Ascending aorta (tissue), 2 donors: ENCODE measurements around the gene LTBR. TPM values are rescaled to one million over a fixed set of nuclear protein-coding genes. Genes with fewer than 3 reads are reported as not detected.

Experiments
- DNase-seq, 2 donors: peaks; one replicate each; pipeline ENCODE4 v3.0.0-alpha.2; 2019; ENCODE audit warnings: low spot score in 2 of 2
- H3K27ac ChIP-seq, 2 donors: fragments of 200-600 bp; sonication (generic); one replicate each; pipeline ENCODE4 v1.5.1; 2016 to 2017; ENCODE audit warnings: mild to moderate bottlenecking in 1 of 2
- H3K27me3 ChIP-seq: fragments of 200-600 bp; sonication (generic); one replicate; pipeline ENCODE4 v1.5.1; 2017
- H3K36me3 ChIP-seq, 2 donors: fragments of 200-600 bp; sonication (generic); one replicate each; pipeline ENCODE4 v1.5.1; 2016
- H3K4me1 ChIP-seq, 2 donors: fragments of 200-600 bp; sonication (generic); one replicate each; pipeline ENCODE4 v1.5.1; 2016 to 2017; ENCODE audit warnings: mild to moderate bottlenecking in 1 of 2
- H3K4me3 ChIP-seq, 2 donors: fragments of 200-600 bp; sonication (generic); one replicate each; pipeline ENCODE4 v1.5.1; 2016 to 2017; ENCODE audit warnings: mild to moderate bottlenecking in 1 of 2
- H3K9me3 ChIP-seq, 2 donors: fragments of 200-600 bp; sonication (generic); one replicate each; pipeline ENCODE4 v1.5.1; 2016
- CTCF ChIP-seq, 3 experiments: fragments of 200-600 bp in 2 of 3; fragments of 450-650 bp in 1 of 3; sonication (generic) in 2 of 3; IDR thresholded peaks; one replicate each; pipeline ENCODE4 v1.5.1; 2016 to 2019; ENCODE audit warnings: antibody characterized with exemption in 3 of 3, mild to moderate bottlenecking in 1 of 3, moderate library complexity in 1 of 3
- intact Hi-C: fragments of 100-400 bp; cut with DNase I; formaldehyde crosslinking; loops from one replicate; pipeline ENCODE4 v1.15.1; 2023
- total RNA-seq: library from RNA; depleted of rRNA; stranded (reverse); fragments of >200 nt; gene quantifications from one replicate; pipeline ENCODE4 v1.1.0, GENCODE V29; 2016

Gene LTBR
- total RNA-seq, 1 donor from 2014 or later = 284 TPM

- Histone ChIP-seq H3K27ac (no peak overlapping the region), H3K27me3 (no peaks in the 10 kb centered on the region), H3K4me3 (no peak overlapping the region), H3K4me1 (peaks cover 0 to 15% of the 10 kb centered on the region in 2 donors), H3K9me3 (no peaks in the 10 kb centered on the region), H3K36me3 (no peaks in the 10 kb centered on the region)
- intact Hi-C loops = loop anchor here (1.0 kb wide), 1 partner anchor 18 kb away; no protein-coding TSS in a partner anchor
- DNase-seq = peak in 1 of 2 donors; percentile 22
- no peak for TF ChIP-seq CTCF (IDR thresholded peaks at IDR 0.05)
These were observed 49.0 kb downstream of the LTBR start for GRCh38 chr12:6432991-6433390.

GRCh38 chr12:6434205-6435140 is 50.5 kb downstream of the LTBR start:
- Histone ChIP-seq H3K27ac (no peak overlapping the region), H3K9me3 (no peaks in the 10 kb centered on the region), H3K4me3 (no peak overlapping the region), H3K4me1 (peaks cover 0 to 15% of the 10 kb centered on the region in 2 donors), H3K27me3 (no peaks in the 10 kb centered on the region), H3K36me3 (peaks cover 0 to 2% of the 10 kb centered on the region in 2 donors)
- intact Hi-C loops = no loop called here
- no peak for TF ChIP-seq CTCF (IDR thresholded peaks at IDR 0.05)
- peak in 1 of 2 donors; percentile 61 for DNase-seq

- no peak overlapping the region for H3K27ac ChIP-seq
- peak in 1 of 2 donors; percentile 22 for DNase-seq
- H3K9me3 ChIP-seq = no peaks in the 10 kb centered on the region
- H3K4me1 ChIP-seq = peaks cover 0 to 4% of the 10 kb centered on the region in 2 donors
- H3K4me3 ChIP-seq = no peak overlapping the region
- TF ChIP-seq CTCF (IDR thresholded peaks at IDR 0.05) = no peak
- intact Hi-C loops = no loop called here
- H3K27me3 ChIP-seq = no peaks in the 10 kb centered on the region
- peaks cover 0 to 4% of the 10 kb centered on the region in 2 donors for H3K36me3 ChIP-seq
These were observed 52.2 kb downstream of the LTBR start for GRCh38 chr12:6435961-6436715.

- no peak for TF ChIP-seq CTCF (IDR thresholded peaks at IDR 0.05)
- peaks cover 8% of the 10 kb centered on the region in 2 donors for H3K36me3 ChIP-seq
- no peaks in the 10 kb centered on the region for H3K27me3 ChIP-seq
- intact Hi-C loops = no loop called here
- no peaks in the 10 kb centered on the region for H3K4me1 ChIP-seq
- no peak overlapping the region for H3K27ac ChIP-seq
- DNase-seq = peak in 1 of 2 donors; percentile 38
- no peak overlapping the region for H3K4me3 ChIP-seq
- H3K9me3 ChIP-seq = no peaks in the 10 kb centered on the region
These were observed 53.6 kb downstream of the LTBR start for GRCh38 chr12:6437586-6437985.

GRCh38 chr12:6438345-6438744 is 54.4 kb downstream of the LTBR start:
- Histone ChIP-seq H3K27me3 (no peaks in the 10 kb centered on the region), H3K36me3 (peaks cover 8 to 11% of the 10 kb centered on the region in 2 donors), H3K4me1 (no peaks in the 10 kb centered on the region), H3K9me3 (no peaks in the 10 kb centered on the region), H3K27ac (no peak overlapping the region), H3K4me3 (no peak overlapping the region)
- peak in 1 of 2 donors; percentile 38 for DNase-seq
- no peak for TF ChIP-seq CTCF (IDR thresholded peaks at IDR 0.05)
- intact Hi-C loops = no loop called here
